Neutrophil (primary cell): ENCODE data around the gene OR4D1.
"Not testable (repeated sequence)": the region's sequence is repeated elsewhere in the genome, so short reads cannot be mapped to it uniquely, and the experiment has no call there.

Experiments used
- H3K27ac ChIP-seq: fragments of 200-600 bp; sonication (generic); 2 replicates; pipeline ENCODE4 v1.5.1; 2016; ENCODE audit warnings: mild to moderate bottlenecking, moderate library complexity
- H3K27me3 ChIP-seq: fragments of 200-600 bp; sonication (generic); 2 replicates; pipeline ENCODE4 v1.6.0; 2016; ENCODE audit warnings: mild to moderate bottlenecking
- H3K36me3 ChIP-seq: fragments of 200-600 bp; sonication (generic); 2 replicates; pipeline ENCODE4 v1.5.1; 2017
- H3K4me1 ChIP-seq, 2 experiments: fragments of 200-600 bp in 1 of 2; sonication (generic) in 1 of 2; 1 replicate in 1 of 2; 2 replicates in 1 of 2; pipeline versions ENCODE4 v1.5.1 to v1.6.1; 2013 to 2016; ENCODE audit warnings: low read depth in 1 of 2, low read length in 1 of 2, mild to moderate bottlenecking in 1 of 2, moderate library complexity in 1 of 2; ENCODE audit not compliant: control insufficient read depth in 1 of 2, insufficient read depth in 1 of 2
- H3K4me3 ChIP-seq, 2 experiments: fragments of 200-600 bp in 1 of 2; sonication (generic) in 1 of 2; 1 replicate in 1 of 2; 2 replicates in 1 of 2; pipeline ENCODE4 v1.5.1; 2013 to 2016; ENCODE audit warnings: low read depth in 1 of 2, low read length in 1 of 2, mild to moderate bottlenecking in 1 of 2, moderate library complexity in 1 of 2
- H3K9me3 ChIP-seq: fragments of 200-600 bp; sonication (generic); 2 replicates; pipeline ENCODE4 v1.5.1; 2016
- TF ChIP-seq, protein P1 (sequence below): fragments of 200-600 bp; sonication (generic); IDR thresholded peaks from 2 replicates; pipeline ENCODE4 v1.5.1; 2016; ENCODE audit warnings: antibody characterized with exemption

Gene OR4D1

DNA sequence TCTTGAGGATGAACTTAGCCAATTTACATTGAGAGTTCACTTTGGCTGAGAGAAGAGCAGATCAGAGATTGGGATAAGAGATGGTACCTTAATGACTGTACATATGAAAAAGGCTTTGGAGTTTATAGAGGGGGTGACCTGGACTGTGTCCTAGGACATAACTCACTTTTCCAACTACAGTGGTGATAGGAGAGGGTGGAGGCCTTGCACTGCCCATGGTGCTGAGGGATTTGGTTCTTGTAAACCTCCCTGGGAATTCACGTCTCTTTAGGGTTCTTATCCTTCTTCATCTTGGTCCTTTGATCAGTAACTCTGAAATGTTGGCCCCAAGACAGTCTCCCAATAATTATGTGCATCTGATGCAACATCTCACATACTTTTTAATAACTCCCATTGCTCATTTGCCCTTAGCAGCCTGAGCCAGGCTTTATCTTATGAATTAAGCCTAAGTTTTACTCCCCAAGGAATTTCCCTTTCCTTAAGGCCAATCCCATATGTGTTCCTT is at the start of gene OR4D1:
Gene OR4D1, plus strand, starts transcription at position 455 of the 505 bp plus-strand sequence. CDS start 6,770 bp downstream, outside the sequence.
- no peak within 1 kb of the TSS for H3K27ac ChIP-seq
- no peaks in the 10 kb centered on the region for H3K9me3 ChIP-seq
- no peak within 1 kb of the TSS for H3K4me3 ChIP-seq
- peaks cover 36% of the 10 kb centered on the region for H3K27me3 ChIP-seq
- H3K36me3 ChIP-seq: no peaks in the 10 kb centered on the region
- peaks cover 0 to 5% of the 10 kb centered on the region in 2 experiments for H3K4me1 ChIP-seq
- TF ChIP-seq, protein P1, sequence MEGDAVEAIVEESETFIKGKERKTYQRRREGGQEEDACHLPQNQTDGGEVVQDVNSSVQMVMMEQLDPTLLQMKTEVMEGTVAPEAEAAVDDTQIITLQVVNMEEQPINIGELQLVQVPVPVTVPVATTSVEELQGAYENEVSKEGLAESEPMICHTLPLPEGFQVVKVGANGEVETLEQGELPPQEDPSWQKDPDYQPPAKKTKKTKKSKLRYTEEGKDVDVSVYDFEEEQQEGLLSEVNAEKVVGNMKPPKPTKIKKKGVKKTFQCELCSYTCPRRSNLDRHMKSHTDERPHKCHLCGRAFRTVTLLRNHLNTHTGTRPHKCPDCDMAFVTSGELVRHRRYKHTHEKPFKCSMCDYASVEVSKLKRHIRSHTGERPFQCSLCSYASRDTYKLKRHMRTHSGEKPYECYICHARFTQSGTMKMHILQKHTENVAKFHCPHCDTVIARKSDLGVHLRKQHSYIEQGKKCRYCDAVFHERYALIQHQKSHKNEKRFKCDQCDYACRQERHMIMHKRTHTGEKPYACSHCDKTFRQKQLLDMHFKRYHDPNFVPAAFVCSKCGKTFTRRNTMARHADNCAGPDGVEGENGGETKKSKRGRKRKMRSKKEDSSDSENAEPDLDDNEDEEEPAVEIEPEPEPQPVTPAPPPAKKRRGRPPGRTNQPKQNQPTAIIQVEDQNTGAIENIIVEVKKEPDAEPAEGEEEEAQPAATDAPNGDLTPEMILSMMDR: no peak

DNA sequence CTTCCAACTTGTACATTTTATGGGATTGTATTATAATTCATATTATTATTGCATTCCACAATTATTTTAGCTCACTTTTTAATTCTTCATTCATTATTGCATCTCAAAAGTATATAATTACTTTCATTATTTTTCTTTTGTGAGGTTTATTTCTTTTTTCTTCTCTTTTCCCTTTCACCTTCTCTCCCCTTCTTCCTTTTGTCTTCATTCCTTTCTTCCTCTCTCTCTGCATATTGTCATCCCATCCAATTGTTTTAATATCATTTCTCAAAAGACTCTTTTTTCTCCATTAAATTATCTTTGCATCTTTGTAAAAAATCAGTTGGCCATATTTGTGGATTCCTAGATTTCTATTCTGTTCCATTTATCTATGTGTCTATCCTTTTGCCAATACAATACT is 47.7 kb upstream of the OR4D1 start:
- Histone ChIP-seq H3K4me1 (peaks cover 0 to 13% of the 10 kb centered on the region in 2 experiments), H3K27me3 (peaks cover 37% of the 10 kb centered on the region), H3K9me3 (no peaks in the 10 kb centered on the region), H3K27ac (no peak overlapping the region), H3K36me3 (no peaks in the 10 kb centered on the region), H3K4me3 (no peak overlapping the region)
- TF ChIP-seq, protein P1: no peak

DNA sequence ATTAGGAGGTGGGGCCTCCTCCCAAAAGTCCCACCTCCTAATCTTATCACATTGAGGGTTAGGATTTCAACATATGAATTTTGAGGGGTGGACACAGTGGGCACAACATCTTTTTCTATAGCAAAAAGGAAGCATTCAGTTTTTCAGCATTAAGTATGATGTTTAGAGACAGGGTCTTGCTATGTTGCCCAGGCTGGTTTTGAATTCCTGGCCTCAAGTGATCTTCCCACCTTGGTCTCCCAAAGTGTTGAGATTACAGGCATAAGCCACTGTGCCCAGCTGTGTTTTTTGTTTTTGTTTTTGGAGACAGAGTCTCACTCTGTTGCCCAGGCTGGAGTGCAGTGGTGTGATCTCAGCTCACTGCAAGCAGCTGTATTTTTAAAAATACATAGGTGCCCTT is 46.3 kb upstream of the OR4D1 start:
- not testable (repeated sequence) for H3K36me3 ChIP-seq, H3K9me3 ChIP-seq, H3K27ac ChIP-seq, H3K4me3 ChIP-seq, H3K4me1 ChIP-seq
- H3K27me3 ChIP-seq: peaks cover 37% of the 10 kb centered on the region

DNA sequence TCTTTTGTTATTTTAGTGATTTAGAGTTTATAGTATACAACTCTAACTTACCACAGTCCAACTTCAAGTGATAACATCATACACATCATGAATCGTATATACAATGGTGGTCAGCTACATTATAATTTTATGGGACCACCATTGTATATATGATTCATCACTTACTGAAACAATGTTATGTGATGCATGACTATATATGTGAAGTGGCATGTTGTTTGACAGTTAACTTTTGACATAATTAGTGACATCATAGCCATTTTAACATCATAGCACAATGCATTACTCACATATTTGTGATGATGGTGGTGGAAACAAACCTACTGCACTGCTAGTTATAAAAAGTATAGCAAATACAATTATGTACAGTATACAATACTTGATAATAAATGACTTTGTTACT is 43.1 kb upstream of the OR4D1 start:
- H3K36me3 ChIP-seq: no peaks in the 10 kb centered on the region
- no peaks in the 10 kb centered on the region for H3K9me3 ChIP-seq
- H3K27me3 ChIP-seq: peaks cover 29% of the 10 kb centered on the region
- H3K4me3 ChIP-seq: no peak overlapping the region
- no peak overlapping the region for H3K27ac ChIP-seq
- TF ChIP-seq, protein P1: no peak
- H3K4me1 ChIP-seq: no peaks in the 10 kb centered on the region

DNA sequence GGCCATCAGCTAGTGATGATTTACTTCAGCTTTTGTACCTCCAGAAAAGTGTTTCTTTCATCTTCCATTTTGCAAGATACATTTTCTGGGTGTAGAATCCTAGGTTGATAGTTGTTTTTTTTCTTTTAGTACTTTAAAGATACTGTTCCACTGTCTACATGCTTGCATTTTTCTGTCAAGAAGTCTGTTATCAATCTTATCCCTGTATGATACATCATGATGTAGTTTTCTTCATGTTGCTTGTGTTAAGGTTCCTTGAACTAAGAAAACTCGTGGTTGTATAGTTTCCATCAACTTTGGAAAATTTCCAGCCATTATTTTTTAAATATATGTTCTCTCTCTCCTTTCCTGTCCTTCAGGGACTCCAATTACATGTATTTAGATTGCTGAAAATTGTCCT is 40.9 kb upstream of the OR4D1 start:
- H3K4me3 ChIP-seq: no peak overlapping the region
- peaks cover 19% of the 10 kb centered on the region for H3K27me3 ChIP-seq
- TF ChIP-seq, protein P1: no peak
- no peaks in the 10 kb centered on the region for H3K4me1 ChIP-seq
- H3K27ac ChIP-seq: no peak overlapping the region
- H3K9me3 ChIP-seq: no peaks in the 10 kb centered on the region
- H3K36me3 ChIP-seq: no peaks in the 10 kb centered on the region

DNA sequence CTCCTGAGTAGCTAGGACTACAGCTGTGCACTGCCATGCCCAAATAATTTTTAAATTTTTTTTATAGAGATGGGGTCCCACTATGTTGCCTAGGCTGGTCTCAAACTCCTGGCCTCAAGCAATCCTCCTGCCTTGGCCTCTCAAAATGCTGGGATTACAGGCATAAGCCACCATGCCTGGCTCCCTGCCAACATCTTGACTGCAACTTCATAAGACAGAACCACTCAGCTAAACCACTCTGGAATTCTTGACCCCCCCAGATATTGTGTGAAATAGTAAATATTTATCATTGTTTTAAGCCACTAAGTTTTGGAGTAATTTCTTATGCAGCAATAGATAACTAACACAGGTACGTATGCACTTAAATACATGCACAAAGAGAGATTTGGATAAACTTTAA is 39.0 kb upstream of the OR4D1 start:
- Histone ChIP-seq H3K27ac (no peak overlapping the region), H3K4me1 (no peaks in the 10 kb centered on the region), H3K9me3 (no peaks in the 10 kb centered on the region), H3K4me3 (no peak overlapping the region), H3K36me3 (no peaks in the 10 kb centered on the region), H3K27me3 (peaks cover 24% of the 10 kb centered on the region)
- TF ChIP-seq, protein P1: no peak
